NT2/D1 (cell line): Measurements from ENCODE around the gene ATPAF2.

ENCODE experiments used
- DNase-seq: peaks from one replicate; pipeline ENCODE4 v3.0.0-alpha.2; 2011; ENCODE audit warnings: low read depth, low spot score
- H3K27me3 ChIP-seq: 2 replicates; pipeline ENCODE4 v1.6.0; 2011; ENCODE audit warnings: mild to moderate bottlenecking; ENCODE audit not compliant: insufficient read length, insufficient read depth
- H3K36me3 ChIP-seq: 2 replicates; pipeline ENCODE4 v1.6.1; 2011; ENCODE audit warnings: mild to moderate bottlenecking, low read length, mixed read lengths; ENCODE audit not compliant: insufficient read depth, insufficient read length
- H3K4me1 ChIP-seq: 2 replicates; pipeline ENCODE4 v1.5.1; 2011; ENCODE audit not compliant: insufficient read depth, insufficient read length
- H3K4me3 ChIP-seq: 2 replicates; pipeline ENCODE4 v1.5.1; 2011; ENCODE audit warnings: low read depth; ENCODE audit not compliant: insufficient read length
- H3K9ac ChIP-seq: 2 replicates; pipeline ENCODE4 v1.6.0; 2011; ENCODE audit warnings: low read depth; ENCODE audit not compliant: insufficient read length
- H3K9me3 ChIP-seq: 2 replicates; pipeline ENCODE4 v1.5.1; 2011; ENCODE audit warnings: mild to moderate bottlenecking, low read length; ENCODE audit not compliant: insufficient read depth
- SUZ12 ChIP-seq: IDR thresholded peaks from 2 replicates; pipeline ENCODE4 v1.6.1; 2011; ENCODE audit not compliant: insufficient read length, insufficient read depth; ENCODE audit errors: extremely low read depth
- YY1 ChIP-seq: IDR thresholded peaks from 2 replicates; pipeline ENCODE4 v1.6.1; 2011; ENCODE audit not compliant: insufficient read length, insufficient read depth
- ZNF274 ChIP-seq: IDR thresholded peaks from 2 replicates; pipeline ENCODE4 v1.6.1; 2011; ENCODE audit warnings: mild to moderate bottlenecking, low read depth, low read length

ATPAF2 gene

DNA sequence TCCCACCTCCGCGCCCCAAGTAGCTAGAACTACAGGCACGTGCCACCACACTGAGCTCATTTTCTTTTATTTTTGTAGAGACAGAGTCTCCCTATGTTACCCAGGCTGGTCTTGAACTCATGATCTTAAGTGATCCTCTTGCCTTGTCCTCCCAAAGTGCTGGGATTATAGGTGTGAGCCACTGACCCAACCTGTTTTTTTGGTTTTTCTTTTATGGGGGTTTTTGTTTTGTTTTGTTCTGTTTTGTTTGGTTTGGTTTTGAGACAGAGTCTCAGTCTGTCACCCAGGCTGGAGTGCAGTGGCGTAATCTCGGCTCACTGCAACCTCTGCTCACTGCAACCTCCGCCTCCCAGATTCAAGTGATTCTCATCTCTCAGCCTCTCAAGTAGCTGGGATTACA, 16.6 kb upstream of the ATPAF2 start:
- H3K9ac ChIP-seq, result no peak overlapping the region
- no peak overlapping the region for H3K4me3 ChIP-seq
- no peak for DNase-seq
- no peaks in the 10 kb centered on the region for H3K27me3 ChIP-seq
- TF ChIP-seq YY1 (no peak), ZNF274 (no peak), SUZ12 (no peak)
- no peaks in the 10 kb centered on the region for H3K9me3 ChIP-seq
- H3K36me3 ChIP-seq, result peaks cover 30% of the 10 kb centered on the region
- no peaks in the 10 kb centered on the region for H3K4me1 ChIP-seq

DNA sequence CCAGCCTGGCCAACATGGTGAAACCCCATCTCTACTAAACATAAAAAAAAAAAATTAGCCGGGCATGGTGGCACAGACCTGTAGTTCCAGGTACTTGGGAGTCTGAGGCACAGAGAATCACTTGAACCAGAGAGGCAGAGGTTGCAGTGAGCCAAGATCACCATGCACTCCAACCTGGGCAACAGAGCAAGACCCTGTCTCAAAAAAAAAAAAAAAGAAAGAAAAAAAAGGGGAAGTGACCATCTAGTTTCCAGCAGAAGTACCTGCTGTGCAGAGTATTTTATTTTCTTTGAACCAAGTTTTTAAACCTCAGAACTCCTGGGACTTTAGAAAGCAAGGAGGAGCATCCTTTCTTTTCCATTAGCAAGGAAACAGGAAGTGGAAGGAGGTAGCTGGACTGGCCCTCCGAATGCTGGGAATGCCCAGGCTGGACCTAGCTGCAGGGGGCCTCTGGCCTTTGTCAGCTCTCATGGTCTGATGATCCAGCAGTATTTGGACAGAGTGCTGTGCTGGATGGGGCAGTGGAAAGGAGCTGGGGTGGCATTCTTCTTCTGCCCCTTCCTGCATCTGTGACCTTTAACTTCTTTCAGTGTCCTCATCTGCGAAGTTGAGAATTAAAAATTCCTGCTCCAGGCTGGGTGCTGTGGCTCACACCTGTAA, 6.9 kb upstream of the ATPAF2 start:
- Histone ChIP-seq H3K27me3 (no peaks in the 10 kb centered on the region), H3K36me3 (peaks cover 14% of the 10 kb centered on the region), H3K9ac (no peak overlapping the region), H3K4me1 (no peaks in the 10 kb centered on the region), H3K4me3 (no peak overlapping the region), H3K9me3 (no peaks in the 10 kb centered on the region)
- TF ChIP-seq ZNF274 (no peak), YY1 (no peak), SUZ12 (no peak)
- no peak for DNase-seq

DNA sequence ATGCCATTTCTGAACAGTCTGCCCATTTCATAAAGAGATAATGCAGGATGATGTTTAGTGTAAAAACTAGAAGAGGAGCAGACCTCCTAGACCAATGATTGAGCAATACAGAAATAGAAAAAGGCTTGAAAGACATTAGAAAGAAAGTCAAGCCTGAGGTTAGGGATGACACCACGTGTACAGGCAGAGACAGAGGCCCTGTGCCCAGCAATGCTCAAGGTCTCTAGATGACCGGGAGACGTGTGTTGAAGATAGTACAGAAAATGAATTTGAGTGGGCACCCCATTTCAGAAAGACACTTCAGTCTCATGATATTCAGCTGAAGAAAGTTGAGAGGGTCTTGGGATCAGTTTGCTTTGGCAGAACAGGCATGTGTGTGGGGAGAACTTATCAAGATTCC, 5.6 kb upstream of the ATPAF2 start:
- H3K4me3 ChIP-seq, result no peak overlapping the region
- H3K9me3 ChIP-seq, result no peaks in the 10 kb centered on the region
- DNase-seq, result no peak
- no peak for TF ChIP-seq SUZ12
- no peak for TF ChIP-seq YY1
- TF ChIP-seq ZNF274, result no peak
- H3K4me1 ChIP-seq, result peaks cover 4% of the 10 kb centered on the region
- H3K9ac ChIP-seq, result no peak overlapping the region
- H3K27me3 ChIP-seq, result no peaks in the 10 kb centered on the region
- H3K36me3 ChIP-seq, result peaks cover 14% of the 10 kb centered on the region

- H3K9ac ChIP-seq, result no peak overlapping the region
- H3K4me1 ChIP-seq, result peaks cover 4% of the 10 kb centered on the region
- DNase-seq, result no peak
- H3K9me3 ChIP-seq, result no peaks in the 10 kb centered on the region
- peaks cover 14% of the 10 kb centered on the region for H3K36me3 ChIP-seq
- TF ChIP-seq ZNF274 (no peak), SUZ12 (no peak), YY1 (no peak)
- no peak overlapping the region for H3K4me3 ChIP-seq
- H3K27me3 ChIP-seq, result no peaks in the 10 kb centered on the region
These were observed 4.5 kb upstream of the ATPAF2 start for GRCh38 chr17:18043491-18043890.

- peaks cover 4% of the 10 kb centered on the region for H3K4me1 ChIP-seq
- DNase-seq, result no peak
- TF ChIP-seq SUZ12 (no peak), YY1 (no peak), ZNF274 (no peak)
- no peaks in the 10 kb centered on the region for H3K9me3 ChIP-seq
- H3K36me3 ChIP-seq, result peaks cover 14% of the 10 kb centered on the region
- no peak overlapping the region for H3K4me3 ChIP-seq
- no peak overlapping the region for H3K9ac ChIP-seq
- H3K27me3 ChIP-seq, result no peaks in the 10 kb centered on the region
These were observed 4.0 kb upstream of the ATPAF2 start for GRCh38 chr17:18042983-18043382.

- H3K4me3 ChIP-seq, result no peak overlapping the region
- H3K4me1 ChIP-seq, result peaks cover 4% of the 10 kb centered on the region
- H3K27me3 ChIP-seq, result no peaks in the 10 kb centered on the region
- TF ChIP-seq YY1 (no peak), SUZ12 (no peak), ZNF274 (no peak)
- H3K9ac ChIP-seq, result no peak overlapping the region
- no peaks in the 10 kb centered on the region for H3K9me3 ChIP-seq
- H3K36me3 ChIP-seq, result peaks cover 8% of the 10 kb centered on the region
- no peak for DNase-seq
These were observed 2.8 kb upstream of the ATPAF2 start for GRCh38 chr17:18041776-18042175.

DNA sequence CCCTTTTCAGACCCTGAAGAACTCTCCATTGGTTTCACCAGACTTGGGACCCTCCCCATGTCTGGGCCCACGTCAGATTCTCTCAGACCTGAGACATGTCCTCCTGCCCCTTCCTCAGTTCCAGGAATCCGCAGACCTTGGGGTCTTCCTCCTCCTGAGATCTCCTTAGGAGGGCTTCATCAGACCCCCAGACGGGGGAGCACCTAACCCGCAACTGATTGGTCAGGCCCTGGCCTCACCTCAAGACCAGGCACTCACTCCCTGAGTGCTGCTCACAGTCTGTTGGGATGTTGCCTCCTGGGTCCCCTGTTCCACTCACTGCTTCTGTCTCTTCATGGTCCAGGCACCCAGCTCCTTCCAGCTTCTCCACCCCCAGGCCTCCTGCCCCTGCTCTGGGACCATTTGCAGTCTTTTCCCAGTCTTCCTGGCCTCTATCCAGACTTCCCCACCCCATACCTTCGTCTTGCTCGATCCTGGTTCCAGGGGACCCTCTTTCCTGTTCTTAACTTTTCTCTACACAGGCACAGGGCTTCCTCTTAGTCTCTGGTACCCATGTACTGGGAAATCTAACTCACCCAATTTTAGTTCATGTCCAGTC, 1.4 kb upstream of the ATPAF2 start:
- H3K9me3 ChIP-seq, result no peaks in the 10 kb centered on the region
- peaks cover 8% of the 10 kb centered on the region for H3K36me3 ChIP-seq
- peak overlapping the region; percentile 84 for H3K9ac ChIP-seq
- DNase-seq, result no peak
- peaks cover 4% of the 10 kb centered on the region for H3K4me1 ChIP-seq
- H3K27me3 ChIP-seq, result no peaks in the 10 kb centered on the region
- peak overlapping the region; percentile 70 for H3K4me3 ChIP-seq
- TF ChIP-seq YY1 (no peak), SUZ12 (no peak), ZNF274 (no peak)
